ENCODE measurements around the gene HPCA.
A peak's percentile ranks its signal among the peaks of the same experiment; 100 is the strongest.

HPCA gene

GRCh38 chr1:32873484-32873883, 12.8 kb upstream of the HPCA start:
- Histone ChIP-seq H2AFZ (no peak overlapping the region), H3K9ac (no peak overlapping the region), H3K4me2 (ENCODE audit: low read length) (no peak overlapping the region), H3K9me3 (ENCODE audit: control insufficient read depth, low read length) (no peaks in the 10 kb centered on the region), H3K4me3 (ENCODE audit: low read depth, low read length) (no peak overlapping the region), H3K79me2 (no peaks in the 10 kb centered on the region), H3K27me3 (ENCODE audit: control insufficient read depth, insufficient read depth, low read length) (no peaks in the 10 kb centered on the region), H3K36me3 (ENCODE audit: control insufficient read depth, insufficient read depth, low read length) (no peaks in the 10 kb centered on the region), H3K27ac (no peak overlapping the region), H3K4me1 (no peaks in the 10 kb centered on the region)
- TF ChIP-seq, protein P1, sequence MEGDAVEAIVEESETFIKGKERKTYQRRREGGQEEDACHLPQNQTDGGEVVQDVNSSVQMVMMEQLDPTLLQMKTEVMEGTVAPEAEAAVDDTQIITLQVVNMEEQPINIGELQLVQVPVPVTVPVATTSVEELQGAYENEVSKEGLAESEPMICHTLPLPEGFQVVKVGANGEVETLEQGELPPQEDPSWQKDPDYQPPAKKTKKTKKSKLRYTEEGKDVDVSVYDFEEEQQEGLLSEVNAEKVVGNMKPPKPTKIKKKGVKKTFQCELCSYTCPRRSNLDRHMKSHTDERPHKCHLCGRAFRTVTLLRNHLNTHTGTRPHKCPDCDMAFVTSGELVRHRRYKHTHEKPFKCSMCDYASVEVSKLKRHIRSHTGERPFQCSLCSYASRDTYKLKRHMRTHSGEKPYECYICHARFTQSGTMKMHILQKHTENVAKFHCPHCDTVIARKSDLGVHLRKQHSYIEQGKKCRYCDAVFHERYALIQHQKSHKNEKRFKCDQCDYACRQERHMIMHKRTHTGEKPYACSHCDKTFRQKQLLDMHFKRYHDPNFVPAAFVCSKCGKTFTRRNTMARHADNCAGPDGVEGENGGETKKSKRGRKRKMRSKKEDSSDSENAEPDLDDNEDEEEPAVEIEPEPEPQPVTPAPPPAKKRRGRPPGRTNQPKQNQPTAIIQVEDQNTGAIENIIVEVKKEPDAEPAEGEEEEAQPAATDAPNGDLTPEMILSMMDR (IDR thresholded peaks at IDR 0.05) = no peak

GRCh38 chr1:32874860-32875752, 11.2 kb upstream of the HPCA start:
- H3K9me3 ChIP-seq (ENCODE audit: control insufficient read depth, low read length) = no peaks in the 10 kb centered on the region
- H3K27me3 ChIP-seq (ENCODE audit: control insufficient read depth, insufficient read depth, low read length) = no peaks in the 10 kb centered on the region
- no peak overlapping the region for H3K9ac ChIP-seq
- H3K4me2 ChIP-seq (ENCODE audit: low read length) = no peak overlapping the region
- no peak overlapping the region for H3K4me3 ChIP-seq (ENCODE audit: low read depth, low read length)
- no peaks in the 10 kb centered on the region for H3K36me3 ChIP-seq (ENCODE audit: control insufficient read depth, insufficient read depth, low read length)
- TF ChIP-seq, protein P1 (IDR thresholded peaks at IDR 0.05) = no peak
- H2AFZ ChIP-seq = no peak overlapping the region
- no peaks in the 10 kb centered on the region for H3K4me1 ChIP-seq
- no peaks in the 10 kb centered on the region for H3K79me2 ChIP-seq
- H3K27ac ChIP-seq = no peak overlapping the region

DNA sequence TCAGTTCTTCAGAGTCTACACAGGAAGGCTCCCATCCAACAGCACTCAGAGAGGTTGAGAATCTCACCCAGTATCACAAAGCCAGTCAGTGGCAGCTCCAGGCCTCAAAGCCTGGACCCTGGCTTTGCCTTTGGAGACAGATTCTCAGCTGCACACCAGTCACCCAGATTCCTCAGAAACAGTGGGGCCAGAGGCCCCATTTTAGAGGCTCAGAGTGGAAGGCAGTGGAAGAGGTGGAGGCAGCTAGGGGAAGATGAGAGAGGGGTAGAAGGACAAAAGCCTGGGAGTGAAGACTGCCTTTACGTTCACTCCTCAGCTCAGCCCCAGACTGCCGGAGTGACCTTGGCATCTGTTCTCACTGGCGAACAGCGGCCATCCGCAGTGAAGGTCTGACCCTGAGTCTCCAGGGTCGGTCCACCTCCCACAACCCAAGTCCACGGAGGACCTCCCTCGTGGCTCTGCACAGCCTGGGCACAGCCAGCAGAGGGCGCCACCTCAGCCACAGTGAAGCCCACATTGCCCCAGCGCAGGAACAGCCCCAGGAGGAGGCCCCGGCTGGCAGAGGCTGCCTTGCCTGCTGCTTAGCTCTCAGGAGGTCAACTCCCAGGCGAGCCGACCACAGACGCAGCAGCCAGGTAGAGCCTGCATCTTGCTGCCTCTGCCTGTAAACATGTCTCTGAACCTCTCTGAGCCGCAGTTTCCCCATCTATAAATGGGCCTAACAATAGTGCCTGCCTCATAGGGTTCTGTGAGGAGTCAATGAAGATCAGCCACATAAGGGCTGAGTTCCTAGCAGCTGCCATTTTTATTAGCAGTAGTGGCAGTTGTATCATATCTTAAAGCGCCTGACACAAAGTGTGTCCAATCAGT, 9.7 kb upstream of the HPCA start:
- no peaks in the 10 kb centered on the region for H3K79me2 ChIP-seq
- H3K4me3 ChIP-seq (ENCODE audit: low read depth, low read length) = no peak overlapping the region
- no peaks in the 10 kb centered on the region for H3K4me1 ChIP-seq
- no peaks in the 10 kb centered on the region for H3K36me3 ChIP-seq (ENCODE audit: control insufficient read depth, insufficient read depth, low read length)
- H3K9ac ChIP-seq = no peak overlapping the region
- no peak overlapping the region for H2AFZ ChIP-seq
- no peak overlapping the region for H3K4me2 ChIP-seq (ENCODE audit: low read length)
- H3K9me3 ChIP-seq (ENCODE audit: control insufficient read depth, low read length) = no peaks in the 10 kb centered on the region
- no peak overlapping the region for H3K27ac ChIP-seq
- no peaks in the 10 kb centered on the region for H3K27me3 ChIP-seq (ENCODE audit: control insufficient read depth, insufficient read depth, low read length)
- TF ChIP-seq, protein P1 (IDR thresholded peaks at IDR 0.05) = peak; percentile 44

DNA sequence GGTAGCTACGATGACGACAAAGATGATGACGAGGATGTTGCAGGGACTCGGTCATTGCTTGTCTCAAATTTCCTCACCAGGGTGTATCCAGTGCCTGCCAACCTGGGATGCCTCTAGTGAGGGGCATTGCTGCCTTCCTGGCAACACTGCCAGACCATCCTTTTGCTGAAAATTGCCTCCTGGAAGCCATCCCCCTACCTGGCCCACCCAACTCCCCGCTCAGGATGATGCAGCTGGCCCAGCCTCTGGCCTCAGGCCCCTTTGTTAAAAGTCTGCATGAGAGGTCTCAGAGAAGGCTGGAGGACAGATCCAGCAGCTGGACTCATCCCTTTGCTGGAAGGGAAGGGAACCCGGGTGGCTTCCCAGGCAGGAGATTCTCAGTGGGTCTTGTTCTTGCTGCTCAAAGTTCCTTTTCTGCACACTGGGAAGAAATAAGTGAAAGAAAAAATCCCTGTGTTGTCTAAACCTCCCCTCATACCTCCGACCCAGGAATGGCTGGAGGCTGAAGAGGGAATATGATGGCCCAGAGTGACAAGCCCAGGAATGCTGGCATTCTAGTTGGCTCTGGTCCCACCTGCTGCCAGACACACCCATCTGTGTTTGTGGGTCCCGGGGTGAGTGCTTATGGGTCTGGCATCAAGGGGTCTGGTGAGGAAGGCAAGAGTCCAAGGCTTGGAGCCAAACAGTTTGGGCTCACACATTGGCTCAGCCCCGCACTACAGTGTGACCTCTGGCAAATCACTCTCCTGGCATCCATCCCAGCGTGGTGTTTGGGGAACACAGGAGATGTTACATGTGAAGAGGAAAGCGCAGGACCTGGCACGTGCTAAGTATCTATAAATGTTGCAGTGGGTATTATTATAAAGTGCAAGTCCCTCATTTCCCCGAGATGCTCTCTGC, 8.8 kb upstream of the HPCA start:
- TF ChIP-seq, protein P1 (IDR thresholded peaks at IDR 0.05) = no peak

More for the DNA sequence above, 8.8 kb upstream of the HPCA start:
- no peak overlapping the region for H3K4me2 ChIP-seq (ENCODE audit: low read length)
- H3K27ac ChIP-seq = no peak overlapping the region
- no peaks in the 10 kb centered on the region for H3K4me1 ChIP-seq
- H2AFZ ChIP-seq = no peak overlapping the region
- no peaks in the 10 kb centered on the region for H3K36me3 ChIP-seq (ENCODE audit: control insufficient read depth, insufficient read depth, low read length)
- H3K79me2 ChIP-seq = no peaks in the 10 kb centered on the region
- no peaks in the 10 kb centered on the region for H3K9me3 ChIP-seq (ENCODE audit: control insufficient read depth, low read length)
- H3K4me3 ChIP-seq (ENCODE audit: low read depth, low read length) = no peak overlapping the region
- no peak overlapping the region for H3K9ac ChIP-seq
- no peaks in the 10 kb centered on the region for H3K27me3 ChIP-seq (ENCODE audit: control insufficient read depth, insufficient read depth, low read length)
